ENCODE measurements around the gene SGCB.

- no peak for TF ChIP-seq CSDC2 (CRISPR knock-in tag; IDR thresholded peaks at IDR 0.05)
- no peak for TF ChIP-seq PATZ1 (CRISPR knock-in tag; IDR thresholded peaks at IDR 0.05; ENCODE audit: borderline replicate concordance)
- no peak for TF ChIP-seq ZNF8 (CRISPR knock-in tag; IDR thresholded peaks at IDR 0.05)
- TF ChIP-seq PPARA (CRISPR knock-in tag; IDR thresholded peaks at IDR 0.05; ENCODE audit: borderline replicate concordance), result no peak
- TF ChIP-seq ARNTL (CRISPR knock-in tag; IDR thresholded peaks at IDR 0.05; ENCODE audit: borderline replicate concordance, low read depth), result no peak
- TF ChIP-seq ZFP30 (CRISPR knock-in tag; IDR thresholded peaks at IDR 0.05), result no peak
- TF ChIP-seq ZC3H10 (CRISPR knock-in tag; IDR thresholded peaks at IDR 0.05), result no peak
- TF ChIP-seq ZNF565 (CRISPR knock-in tag; conservative IDR thresholded peaks at IDR 0.05; ENCODE audit: low read depth), result no peak
These were observed 36.5 kb downstream of the SGCB start for GRCh38 chr4:52001616-52002015.
